ENCODE measurements around the gene ALK.

The ALK gene

GRCh38 chr2:29452036-29452435 is 469.4 kb downstream of the ALK start:
- no peak for TF ChIP-seq CTCF (IDR thresholded peaks at IDR 0.05; ENCODE audit: low read depth, low read length)
- no peak for DNase-seq (ENCODE audit: extremely low read depth, low read depth)

- no peak for DNase-seq (ENCODE audit: extremely low read depth, low read depth)
- TF ChIP-seq CTCF (IDR thresholded peaks at IDR 0.05; ENCODE audit: low read depth, low read length), result no peak
Measured at GRCh38 chr2:29450596-29451222, 470.7 kb downstream of the ALK start.

GRCh38 chr2:29449499-29449898 is 471.9 kb downstream of the ALK start:
- DNase-seq (ENCODE audit: extremely low read depth, low read depth), result no peak
- TF ChIP-seq CTCF (IDR thresholded peaks at IDR 0.05; ENCODE audit: low read depth, low read length), result no peak

- TF ChIP-seq CTCF (IDR thresholded peaks at IDR 0.05; ENCODE audit: low read depth, low read length), result no peak
- DNase-seq (ENCODE audit: extremely low read depth, low read depth), result no peak
Measured at GRCh38 chr2:29448096-29448688, 473.2 kb downstream of the ALK start.

GRCh38 chr2:29447513-29447912 is 473.9 kb downstream of the ALK start:
- DNase-seq (ENCODE audit: extremely low read depth, low read depth), result no peak
- no peak for TF ChIP-seq CTCF (IDR thresholded peaks at IDR 0.05; ENCODE audit: low read depth, low read length)

- TF ChIP-seq CTCF (IDR thresholded peaks at IDR 0.05; ENCODE audit: low read depth, low read length), result no peak
- no peak for DNase-seq (ENCODE audit: extremely low read depth, low read depth)
Measured at GRCh38 chr2:29446847-29447246, 474.5 kb downstream of the ALK start.

GRCh38 chr2:29444150-29444549 is 477.2 kb downstream of the ALK start:
- DNase-seq (ENCODE audit: extremely low read depth, low read depth), result no peak
- TF ChIP-seq CTCF (IDR thresholded peaks at IDR 0.05; ENCODE audit: low read depth, low read length), result no peak

Data from AG09319 (cell line).